Keratinocyte (primary cell): ENCODE results near the gene CAD.

Experiments used
- EZH2 ChIP-seq: IDR thresholded peaks from one replicate; pipeline ENCODE4 v1.6.1; 2012; ENCODE audit warnings: inconsistent platforms, mild to moderate bottlenecking, low read length, moderate library complexity
- TF ChIP-seq, protein P1 (sequence below), 3 experiments: IDR thresholded peaks in 1 of 3; conservative IDR thresholded peaks in 1 of 3; optimal IDR thresholded peaks in 1 of 3; 2 replicates in 2 of 3; 3 replicates in 1 of 3; pipeline versions ENCODE3 to v1.5.1; 2011; ENCODE audit warnings: low read length in 3 of 3, mild to moderate bottlenecking in 3 of 3, moderate library complexity in 2 of 3, control low read depth in 1 of 3, inconsistent platforms in 1 of 3; ENCODE audit not compliant: insufficient read depth in 2 of 3; ENCODE audit errors: extremely low read depth in 1 of 3

DNA sequence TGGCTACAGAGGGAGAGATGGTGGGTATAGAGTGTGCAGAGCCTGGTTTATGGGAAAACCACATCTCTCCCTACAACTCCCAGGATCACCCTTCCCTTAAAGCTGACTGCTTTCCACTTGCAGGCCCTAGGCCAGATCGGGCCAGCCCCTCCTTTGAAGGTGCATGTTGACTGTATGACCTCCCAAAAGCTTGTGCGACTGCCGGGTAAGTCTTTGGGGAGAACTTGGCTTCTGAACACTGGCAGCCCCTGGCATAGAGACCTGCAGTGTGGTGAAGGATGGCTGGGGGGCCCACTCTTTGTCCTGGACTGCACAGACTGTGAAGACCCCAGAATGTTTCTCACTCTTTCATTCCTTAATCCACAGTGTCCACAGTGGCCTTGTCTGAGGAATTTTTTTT is 19.5 kb downstream of the CAD start:
- TF ChIP-seq, protein P1, sequence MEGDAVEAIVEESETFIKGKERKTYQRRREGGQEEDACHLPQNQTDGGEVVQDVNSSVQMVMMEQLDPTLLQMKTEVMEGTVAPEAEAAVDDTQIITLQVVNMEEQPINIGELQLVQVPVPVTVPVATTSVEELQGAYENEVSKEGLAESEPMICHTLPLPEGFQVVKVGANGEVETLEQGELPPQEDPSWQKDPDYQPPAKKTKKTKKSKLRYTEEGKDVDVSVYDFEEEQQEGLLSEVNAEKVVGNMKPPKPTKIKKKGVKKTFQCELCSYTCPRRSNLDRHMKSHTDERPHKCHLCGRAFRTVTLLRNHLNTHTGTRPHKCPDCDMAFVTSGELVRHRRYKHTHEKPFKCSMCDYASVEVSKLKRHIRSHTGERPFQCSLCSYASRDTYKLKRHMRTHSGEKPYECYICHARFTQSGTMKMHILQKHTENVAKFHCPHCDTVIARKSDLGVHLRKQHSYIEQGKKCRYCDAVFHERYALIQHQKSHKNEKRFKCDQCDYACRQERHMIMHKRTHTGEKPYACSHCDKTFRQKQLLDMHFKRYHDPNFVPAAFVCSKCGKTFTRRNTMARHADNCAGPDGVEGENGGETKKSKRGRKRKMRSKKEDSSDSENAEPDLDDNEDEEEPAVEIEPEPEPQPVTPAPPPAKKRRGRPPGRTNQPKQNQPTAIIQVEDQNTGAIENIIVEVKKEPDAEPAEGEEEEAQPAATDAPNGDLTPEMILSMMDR (optimal IDR thresholded peaks at IDR 0.05 in 1 of 3, IDR thresholded peaks at IDR 0.05 in 1 of 3, conservative IDR thresholded peaks at IDR 0.05 in 1 of 3; ENCODE audit: extremely low read depth in 1 of 3, insufficient read depth in 2 of 3, low read length in 3 of 3), result no peak
- TF ChIP-seq EZH2, result no peak
